ENCODE results near the gene PIAS2. TPM values are rescaled to one million over a fixed set of nuclear protein-coding genes. Genes with fewer than 3 reads are reported as not detected.

The PIAS2 gene
- polyA plus RNA-seq, 2 donors, result 2.3 to 3.8 TPM

- no peaks in the 10 kb centered on the region for H3K4me1 ChIP-seq (ENCODE audit: control insufficient read depth in 2 of 2, insufficient read depth in 2 of 2, low read length in 1 of 2)
- H3K27ac ChIP-seq (ENCODE audit: low read depth in 2 of 2, low read length in 1 of 2), result no peak overlapping the region
- no peaks in the 10 kb centered on the region for H3K27me3 ChIP-seq (ENCODE audit: control insufficient read depth in 1 of 2, insufficient read depth in 2 of 2, low read length in 2 of 2)
- no peak overlapping the region for H3K4me3 ChIP-seq (ENCODE audit: low read depth in 1 of 2, low read length in 2 of 2)
- 38 to 40% methylated on average over 1 of the region's 1 CpG for WGBS, 2 donors
- H3K36me3 ChIP-seq (ENCODE audit: control insufficient read depth in 2 of 2, insufficient read depth in 2 of 2, low read length in 1 of 2), result no peaks in the 10 kb centered on the region
- no peaks in the 10 kb centered on the region for H3K9me3 ChIP-seq (ENCODE audit: control insufficient read depth in 2 of 2, insufficient read depth in 1 of 2, low read depth in 1 of 2, low read length in 1 of 2)
Measured at GRCh38 chr18:46939998-46940571, 22.8 kb upstream of the PIAS2 start.

- 50 to 59% methylated on average over 1 of the region's 1 CpG for WGBS, 2 donors
- Histone ChIP-seq H3K4me3 (ENCODE audit: low read depth in 1 of 2, low read length in 2 of 2) (no peak overlapping the region), H3K4me1 (ENCODE audit: control insufficient read depth in 2 of 2, insufficient read depth in 2 of 2, low read length in 1 of 2) (no peaks in the 10 kb centered on the region), H3K27me3 (ENCODE audit: control insufficient read depth in 1 of 2, insufficient read depth in 2 of 2, low read length in 2 of 2) (no peaks in the 10 kb centered on the region), H3K9me3 (ENCODE audit: control insufficient read depth in 2 of 2, insufficient read depth in 1 of 2, low read depth in 1 of 2, low read length in 1 of 2) (no peaks in the 10 kb centered on the region), H3K36me3 (ENCODE audit: control insufficient read depth in 2 of 2, insufficient read depth in 2 of 2, low read length in 1 of 2) (no peaks in the 10 kb centered on the region), H3K27ac (ENCODE audit: low read depth in 2 of 2, low read length in 1 of 2) (no peak overlapping the region)
Measured at GRCh38 chr18:46939337-46939963, 22.1 kb upstream of the PIAS2 start.

- Histone ChIP-seq H3K27me3 (ENCODE audit: control insufficient read depth in 1 of 2, insufficient read depth in 2 of 2, low read length in 2 of 2) (no peaks in the 10 kb centered on the region), H3K4me1 (ENCODE audit: control insufficient read depth in 2 of 2, insufficient read depth in 2 of 2, low read length in 1 of 2) (no peaks in the 10 kb centered on the region), H3K36me3 (ENCODE audit: control insufficient read depth in 2 of 2, insufficient read depth in 2 of 2, low read length in 1 of 2) (no peaks in the 10 kb centered on the region), H3K27ac (ENCODE audit: low read depth in 2 of 2, low read length in 1 of 2) (no peak overlapping the region), H3K4me3 (ENCODE audit: low read depth in 1 of 2, low read length in 2 of 2) (no peak overlapping the region), H3K9me3 (ENCODE audit: control insufficient read depth in 2 of 2, insufficient read depth in 1 of 2, low read depth in 1 of 2, low read length in 1 of 2) (no peaks in the 10 kb centered on the region)
- 90 to 98% methylated on average over 1 of the region's 1 CpG for WGBS, 2 donors
Measured at GRCh38 chr18:46920653-46921052, 3.3 kb upstream of the PIAS2 start.

DNA sequence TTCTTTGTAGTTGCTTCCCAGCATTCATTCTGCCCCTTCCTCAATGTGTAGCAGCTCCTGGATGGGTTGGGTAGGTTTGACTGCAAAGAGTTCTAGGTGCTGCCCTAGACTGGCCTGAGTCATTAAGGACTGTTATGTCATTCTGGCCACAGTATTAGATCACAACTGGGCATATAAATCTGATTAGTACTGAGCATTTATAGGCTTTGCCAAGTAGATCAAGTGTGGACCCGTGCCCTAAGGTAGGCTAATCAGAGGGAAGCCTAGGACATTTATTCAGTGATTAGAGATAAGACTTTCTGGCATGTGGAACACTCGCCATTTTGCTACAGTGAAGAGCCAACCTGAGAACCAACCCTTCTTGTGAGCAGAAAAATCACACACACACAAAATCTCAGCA lies 2.8 kb upstream of the PIAS2 start:
- no peak overlapping the region for H3K4me3 ChIP-seq (ENCODE audit: low read depth in 1 of 2, low read length in 2 of 2)
- no peaks in the 10 kb centered on the region for H3K27me3 ChIP-seq (ENCODE audit: control insufficient read depth in 1 of 2, insufficient read depth in 2 of 2, low read length in 2 of 2)
- 61 to 81% methylated on average over 2 of the region's 2 CpGs for WGBS, 2 donors
- H3K9me3 ChIP-seq (ENCODE audit: control insufficient read depth in 2 of 2, insufficient read depth in 1 of 2, low read depth in 1 of 2, low read length in 1 of 2), result no peaks in the 10 kb centered on the region
- H3K4me1 ChIP-seq (ENCODE audit: control insufficient read depth in 2 of 2, insufficient read depth in 2 of 2, low read length in 1 of 2), result peaks cover 0 to 2% of the 10 kb centered on the region in 2 donors
- H3K27ac ChIP-seq (ENCODE audit: low read depth in 2 of 2, low read length in 1 of 2), result no peak overlapping the region
- no peaks in the 10 kb centered on the region for H3K36me3 ChIP-seq (ENCODE audit: control insufficient read depth in 2 of 2, insufficient read depth in 2 of 2, low read length in 1 of 2)

DNA sequence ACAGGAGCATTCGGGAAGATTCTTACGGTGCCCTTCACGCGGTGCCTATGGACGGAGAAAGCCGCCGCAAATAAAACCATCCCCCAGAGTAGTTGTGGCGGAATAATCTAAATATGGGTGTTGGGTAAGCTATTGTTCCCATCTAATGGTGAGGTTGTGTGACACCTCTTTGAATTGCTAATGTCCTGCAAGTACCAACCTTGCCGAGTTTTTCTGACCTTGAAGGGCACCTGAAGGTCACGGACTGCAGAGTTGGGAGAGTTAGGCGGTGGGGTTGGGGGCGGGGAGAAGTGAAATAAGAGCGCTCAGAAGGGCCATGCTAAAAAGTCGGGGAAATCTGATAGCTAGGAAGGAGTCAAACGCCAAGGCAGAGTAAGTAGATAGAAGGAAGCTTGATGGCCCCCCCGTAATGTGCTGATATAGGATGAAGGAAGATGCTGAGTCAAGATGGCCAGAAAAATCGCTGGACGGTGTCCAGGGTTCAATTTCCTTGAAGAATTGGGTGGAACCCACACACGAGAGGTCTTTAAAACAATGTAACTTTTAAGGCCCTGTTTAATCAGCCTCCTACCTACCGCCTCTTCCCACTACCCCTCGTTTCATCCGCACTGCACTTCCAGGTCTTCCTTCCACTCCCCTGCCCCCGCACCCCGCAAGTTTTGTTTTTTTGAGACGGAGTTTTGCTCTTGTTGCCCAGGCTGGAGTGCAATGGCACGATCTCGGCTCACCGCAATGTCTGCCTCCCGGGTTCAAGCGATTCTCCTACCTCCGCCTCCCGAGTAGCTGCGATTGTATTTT lies 695 bp upstream of the PIAS2 start:
- Histone ChIP-seq H3K27ac (ENCODE audit: low read depth in 2 of 2, low read length in 1 of 2) (peak overlapping the region; percentile 78 to 89), H3K27me3 (ENCODE audit: control insufficient read depth in 1 of 2, insufficient read depth in 2 of 2, low read length in 2 of 2) (no peaks in the 10 kb centered on the region), H3K9me3 (ENCODE audit: control insufficient read depth in 2 of 2, insufficient read depth in 1 of 2, low read depth in 1 of 2, low read length in 1 of 2) (no peaks in the 10 kb centered on the region), H3K4me1 (ENCODE audit: control insufficient read depth in 2 of 2, insufficient read depth in 2 of 2, low read length in 1 of 2) (peaks cover 0 to 2% of the 10 kb centered on the region in 2 donors), H3K36me3 (ENCODE audit: control insufficient read depth in 2 of 2, insufficient read depth in 2 of 2, low read length in 1 of 2) (no peaks in the 10 kb centered on the region), H3K4me3 (ENCODE audit: low read depth in 1 of 2, low read length in 2 of 2) (peak overlapping the region; percentile 71 to 82)
- 37 to 38% methylated on average over 33 of the region's 33 CpGs for WGBS, 2 donors

GRCh38 chr18:46916551-46917107 lies 678 bp downstream of the PIAS2 start:
- Histone ChIP-seq H3K4me3 (ENCODE audit: low read depth in 1 of 2, low read length in 2 of 2) (peak overlapping the region; percentile 71 to 82), H3K36me3 (ENCODE audit: control insufficient read depth in 2 of 2, insufficient read depth in 2 of 2, low read length in 1 of 2) (no peaks in the 10 kb centered on the region), H3K4me1 (ENCODE audit: control insufficient read depth in 2 of 2, insufficient read depth in 2 of 2, low read length in 1 of 2) (peaks cover 0 to 2% of the 10 kb centered on the region in 2 donors), H3K27me3 (ENCODE audit: control insufficient read depth in 1 of 2, insufficient read depth in 2 of 2, low read length in 2 of 2) (no peaks in the 10 kb centered on the region), H3K27ac (ENCODE audit: low read depth in 2 of 2, low read length in 1 of 2) (peak overlapping the region; percentile 78 to 89), H3K9me3 (ENCODE audit: control insufficient read depth in 2 of 2, insufficient read depth in 1 of 2, low read depth in 1 of 2, low read length in 1 of 2) (no peaks in the 10 kb centered on the region)
- WGBS, 2 donors, result 0 to 1% methylated on average over 16 to 21 of the region's 21 CpGs

GRCh38 chr18:46915800-46916550 lies 1.3 kb downstream of the PIAS2 start:
- peak overlapping the region in 1 of 2 donors; percentile 71 for H3K4me3 ChIP-seq (ENCODE audit: low read depth in 1 of 2, low read length in 2 of 2)

DNA sequence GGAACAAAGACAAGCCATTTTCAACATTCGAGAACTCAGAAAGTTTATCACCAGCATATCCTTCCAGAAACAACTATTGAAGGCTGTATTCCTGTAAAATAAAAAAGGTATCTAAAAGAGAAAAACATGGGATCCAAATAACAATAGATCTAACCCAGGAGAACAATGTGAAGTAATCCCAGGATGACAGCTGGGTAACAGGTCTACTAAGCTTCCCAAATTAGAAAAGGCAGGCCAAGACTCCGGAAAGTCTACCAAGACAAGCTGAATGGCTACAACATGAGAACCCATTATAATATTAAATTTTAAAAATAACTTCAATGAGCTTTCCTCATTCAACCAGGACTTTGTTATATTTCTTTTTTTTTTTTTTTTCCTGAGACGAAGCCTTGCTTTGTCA lies 6.5 kb downstream of the PIAS2 start:
- no peak overlapping the region for H3K27ac ChIP-seq (ENCODE audit: low read depth in 2 of 2, low read length in 1 of 2)
- no peaks in the 10 kb centered on the region for H3K9me3 ChIP-seq (ENCODE audit: control insufficient read depth in 2 of 2, insufficient read depth in 1 of 2, low read depth in 1 of 2, low read length in 1 of 2)
- WGBS, 2 donors, result 90 to 93% methylated on average over 3 of the region's 3 CpGs
- H3K4me3 ChIP-seq (ENCODE audit: low read depth in 1 of 2, low read length in 2 of 2), result no peak overlapping the region
- no peaks in the 10 kb centered on the region for H3K27me3 ChIP-seq (ENCODE audit: control insufficient read depth in 1 of 2, insufficient read depth in 2 of 2, low read length in 2 of 2)
- no peaks in the 10 kb centered on the region for H3K36me3 ChIP-seq (ENCODE audit: control insufficient read depth in 2 of 2, insufficient read depth in 2 of 2, low read length in 1 of 2)
- H3K4me1 ChIP-seq (ENCODE audit: control insufficient read depth in 2 of 2, insufficient read depth in 2 of 2, low read length in 1 of 2), result peaks cover 0 to 2% of the 10 kb centered on the region in 2 donors

More at GRCh38 chr18:46915800-46916550, 1.3 kb downstream of the PIAS2 start:
- Histone ChIP-seq H3K27ac (ENCODE audit: low read depth in 2 of 2, low read length in 1 of 2) (no peak overlapping the region), H3K36me3 (ENCODE audit: control insufficient read depth in 2 of 2, insufficient read depth in 2 of 2, low read length in 1 of 2) (no peaks in the 10 kb centered on the region), H3K4me1 (ENCODE audit: control insufficient read depth in 2 of 2, insufficient read depth in 2 of 2, low read length in 1 of 2) (peaks cover 0 to 2% of the 10 kb centered on the region in 2 donors), H3K27me3 (ENCODE audit: control insufficient read depth in 1 of 2, insufficient read depth in 2 of 2, low read length in 2 of 2) (no peaks in the 10 kb centered on the region), H3K9me3 (ENCODE audit: control insufficient read depth in 2 of 2, insufficient read depth in 1 of 2, low read depth in 1 of 2, low read length in 1 of 2) (no peaks in the 10 kb centered on the region)
- 23 to 25% methylated on average over 12 of the region's 12 CpGs for WGBS, 2 donors

GRCh38 chr18:46909497-46909896 lies 7.8 kb downstream of the PIAS2 start:
- Histone ChIP-seq H3K4me3 (ENCODE audit: low read depth in 1 of 2, low read length in 2 of 2) (no peak overlapping the region), H3K9me3 (ENCODE audit: control insufficient read depth in 2 of 2, insufficient read depth in 1 of 2, low read depth in 1 of 2, low read length in 1 of 2) (no peaks in the 10 kb centered on the region)
- 93% methylated on average over 3 of the region's 3 CpGs for WGBS, 2 donors

More at GRCh38 chr18:46909497-46909896, 7.8 kb downstream of the PIAS2 start:
- no peaks in the 10 kb centered on the region for H3K36me3 ChIP-seq (ENCODE audit: control insufficient read depth in 2 of 2, insufficient read depth in 2 of 2, low read length in 1 of 2)
- no peaks in the 10 kb centered on the region for H3K27me3 ChIP-seq (ENCODE audit: control insufficient read depth in 1 of 2, insufficient read depth in 2 of 2, low read length in 2 of 2)
- H3K27ac ChIP-seq (ENCODE audit: low read depth in 2 of 2, low read length in 1 of 2), result no peak overlapping the region
- no peaks in the 10 kb centered on the region for H3K4me1 ChIP-seq (ENCODE audit: control insufficient read depth in 2 of 2, insufficient read depth in 2 of 2, low read length in 1 of 2)
